ENCODE results near the gene KLHL14. TPM values are rescaled to one million over a fixed set of nuclear protein-coding genes. Genes with fewer than 3 reads are reported as not detected.
"Not testable (repeated sequence)": the region's sequence is repeated elsewhere in the genome, so short reads cannot be mapped to it uniquely, and the experiment has no call there.

KLHL14 gene
- total and polyA plus RNA-seq, 4 donors, result 2.9 to 12.5 (median 10.2) TPM

GRCh38 chr18:32802591-32803451 is 30.0 kb upstream of the KLHL14 start:
- Histone ChIP-seq H3K9me3 (ENCODE audit: control insufficient read depth, insufficient read depth, low read length) (no peaks in the 10 kb centered on the region), H3K27me3 (ENCODE audit: control insufficient read depth, insufficient read depth, low read length) (no peaks in the 10 kb centered on the region), H3K4me3 (ENCODE audit: low read depth, low read length) (no peak overlapping the region), H3K27ac (ENCODE audit: low read depth, low read length) (no peak overlapping the region), H3K4me1 (ENCODE audit: control insufficient read depth, insufficient read depth, low read length) (no peaks in the 10 kb centered on the region), H3K36me3 (ENCODE audit: control insufficient read depth, insufficient read depth, low read length) (no peaks in the 10 kb centered on the region)
- peak in 1 of 6 donors; percentile 1 for DNase-seq (ENCODE audit: low read depth in 4 of 6, low spot score in 6 of 6)
- 72% methylated on average over 3 of the region's 8 CpGs for WGBS (ENCODE audit: insufficient coverage)

GRCh38 chr18:32801228-32801627 is 28.4 kb upstream of the KLHL14 start:
- H3K4me1 ChIP-seq (ENCODE audit: control insufficient read depth, insufficient read depth, low read length), result no peaks in the 10 kb centered on the region
- H3K36me3 ChIP-seq (ENCODE audit: control insufficient read depth, insufficient read depth, low read length), result no peaks in the 10 kb centered on the region
- no peak overlapping the region for H3K4me3 ChIP-seq (ENCODE audit: low read depth, low read length)
- H3K9me3 ChIP-seq (ENCODE audit: control insufficient read depth, insufficient read depth, low read length), result no peaks in the 10 kb centered on the region
- WGBS (ENCODE audit: insufficient coverage), result 25% methylated on average over 1 of the region's 1 CpG
- H3K27me3 ChIP-seq (ENCODE audit: control insufficient read depth, insufficient read depth, low read length), result no peaks in the 10 kb centered on the region
- no peak for DNase-seq (ENCODE audit: low read depth in 4 of 6, low spot score in 6 of 6)
- H3K27ac ChIP-seq (ENCODE audit: low read depth, low read length), result no peak overlapping the region

- Histone ChIP-seq H3K4me1 (ENCODE audit: control insufficient read depth, insufficient read depth, low read length) (no peaks in the 10 kb centered on the region), H3K4me3 (ENCODE audit: low read depth, low read length) (no peak overlapping the region), H3K36me3 (ENCODE audit: control insufficient read depth, insufficient read depth, low read length) (no peaks in the 10 kb centered on the region), H3K27ac (ENCODE audit: low read depth, low read length) (no peak overlapping the region), H3K27me3 (ENCODE audit: control insufficient read depth, insufficient read depth, low read length) (no peaks in the 10 kb centered on the region), H3K9me3 (ENCODE audit: control insufficient read depth, insufficient read depth, low read length) (no peaks in the 10 kb centered on the region)
- DNase-seq (ENCODE audit: low read depth in 4 of 6, low spot score in 6 of 6), result no peak
- WGBS (ENCODE audit: insufficient coverage), result no CpG with 5 or more reads among the region's 4 CpGs
Measured at GRCh38 chr18:32798209-32798960, 25.6 kb upstream of the KLHL14 start.

GRCh38 chr18:32794667-32795066 is 21.8 kb upstream of the KLHL14 start:
- not testable (repeated sequence) for DNase-seq (ENCODE audit: low read depth in 4 of 6, low spot score in 6 of 6); H3K4me3 ChIP-seq (ENCODE audit: low read depth, low read length); H3K9me3 ChIP-seq (ENCODE audit: control insufficient read depth, insufficient read depth, low read length); H3K27ac ChIP-seq (ENCODE audit: low read depth, low read length); H3K27me3 ChIP-seq (ENCODE audit: control insufficient read depth, insufficient read depth, low read length); H3K4me1 ChIP-seq (ENCODE audit: control insufficient read depth, insufficient read depth, low read length); H3K36me3 ChIP-seq (ENCODE audit: control insufficient read depth, insufficient read depth, low read length)
- WGBS (ENCODE audit: insufficient coverage), result 96% methylated on average over 30 of the region's 31 CpGs

GRCh38 chr18:32779010-32779409 is 6.2 kb upstream of the KLHL14 start:
- no CpG with 5 or more reads among the region's 1 CpG for WGBS (ENCODE audit: insufficient coverage)
- DNase-seq (ENCODE audit: low read depth in 4 of 6, low spot score in 6 of 6), result no peak
- H3K9me3 ChIP-seq (ENCODE audit: control insufficient read depth, insufficient read depth, low read length), result no peaks in the 10 kb centered on the region
- H3K4me1 ChIP-seq (ENCODE audit: control insufficient read depth, insufficient read depth, low read length), result no peaks in the 10 kb centered on the region
- no peak overlapping the region for H3K27ac ChIP-seq (ENCODE audit: low read depth, low read length)
- no peaks in the 10 kb centered on the region for H3K27me3 ChIP-seq (ENCODE audit: control insufficient read depth, insufficient read depth, low read length)
- no peaks in the 10 kb centered on the region for H3K36me3 ChIP-seq (ENCODE audit: control insufficient read depth, insufficient read depth, low read length)
- H3K4me3 ChIP-seq (ENCODE audit: low read depth, low read length), result no peak overlapping the region

- no peak overlapping the region for H3K4me3 ChIP-seq (ENCODE audit: low read depth, low read length)
- H3K27ac ChIP-seq (ENCODE audit: low read depth, low read length), result no peak overlapping the region
- DNase-seq (ENCODE audit: low read depth in 4 of 6, low spot score in 6 of 6), result no peak
- WGBS (ENCODE audit: insufficient coverage), result 91% methylated on average over 2 of the region's 2 CpGs
- no peaks in the 10 kb centered on the region for H3K4me1 ChIP-seq (ENCODE audit: control insufficient read depth, insufficient read depth, low read length)
- H3K27me3 ChIP-seq (ENCODE audit: control insufficient read depth, insufficient read depth, low read length), result peaks cover 8% of the 10 kb centered on the region
- no peaks in the 10 kb centered on the region for H3K9me3 ChIP-seq (ENCODE audit: control insufficient read depth, insufficient read depth, low read length)
- H3K36me3 ChIP-seq (ENCODE audit: control insufficient read depth, insufficient read depth, low read length), result no peaks in the 10 kb centered on the region
Measured at GRCh38 chr18:32777049-32777448, 4.2 kb upstream of the KLHL14 start.

- Histone ChIP-seq H3K4me1 (ENCODE audit: control insufficient read depth, insufficient read depth, low read length) (no peaks in the 10 kb centered on the region), H3K27ac (ENCODE audit: low read depth, low read length) (no peak overlapping the region), H3K9me3 (ENCODE audit: control insufficient read depth, insufficient read depth, low read length) (no peaks in the 10 kb centered on the region), H3K36me3 (ENCODE audit: control insufficient read depth, insufficient read depth, low read length) (no peaks in the 10 kb centered on the region), H3K4me3 (ENCODE audit: low read depth, low read length) (no peak overlapping the region), H3K27me3 (ENCODE audit: control insufficient read depth, insufficient read depth, low read length) (peaks cover 9% of the 10 kb centered on the region)
- no peak for DNase-seq (ENCODE audit: low read depth in 4 of 6, low spot score in 6 of 6)
- WGBS (ENCODE audit: insufficient coverage), result 100% methylated on average over 2 of the region's 2 CpGs
Measured at GRCh38 chr18:32776561-32776960, 3.7 kb upstream of the KLHL14 start.

GRCh38 chr18:32775628-32776027 is 2.8 kb upstream of the KLHL14 start:
- Histone ChIP-seq H3K27ac (ENCODE audit: low read depth, low read length) (no peak overlapping the region), H3K36me3 (ENCODE audit: control insufficient read depth, insufficient read depth, low read length) (no peaks in the 10 kb centered on the region), H3K9me3 (ENCODE audit: control insufficient read depth, insufficient read depth, low read length) (no peaks in the 10 kb centered on the region), H3K4me3 (ENCODE audit: low read depth, low read length) (no peak overlapping the region), H3K4me1 (ENCODE audit: control insufficient read depth, insufficient read depth, low read length) (peaks cover 9% of the 10 kb centered on the region), H3K27me3 (ENCODE audit: control insufficient read depth, insufficient read depth, low read length) (peaks cover 17% of the 10 kb centered on the region)
- WGBS (ENCODE audit: insufficient coverage), result no CpG with 5 or more reads among the region's 6 CpGs
- peak in 1 of 6 donors; percentile 35 for DNase-seq (ENCODE audit: low read depth in 4 of 6, low spot score in 6 of 6)

GRCh38 chr18:32773382-32773712 is 524 bp upstream of the KLHL14 start:
- peaks cover 21% of the 10 kb centered on the region for H3K4me1 ChIP-seq (ENCODE audit: control insufficient read depth, insufficient read depth, low read length)
- H3K36me3 ChIP-seq (ENCODE audit: control insufficient read depth, insufficient read depth, low read length), result no peaks in the 10 kb centered on the region
- no peaks in the 10 kb centered on the region for H3K9me3 ChIP-seq (ENCODE audit: control insufficient read depth, insufficient read depth, low read length)
- H3K4me3 ChIP-seq (ENCODE audit: low read depth, low read length), result no peak overlapping the region
- peaks cover 34% of the 10 kb centered on the region for H3K27me3 ChIP-seq (ENCODE audit: control insufficient read depth, insufficient read depth, low read length)
- no peak for DNase-seq (ENCODE audit: low read depth in 4 of 6, low spot score in 6 of 6)
- no peak overlapping the region for H3K27ac ChIP-seq (ENCODE audit: low read depth, low read length)
